ENCODE data around the gene TM4SF4.

TM4SF4 gene

GRCh38 chr3:149474250-149474817, at the start of gene TM4SF4:
TSS of gene TM4SF4 (plus strand) at chr3:149474697. CDS start at chr3:149474878, 181 bp downstream.
- no peak within 1 kb of the TSS for H3K27ac ChIP-seq (ENCODE audit: low read length)

DNA sequence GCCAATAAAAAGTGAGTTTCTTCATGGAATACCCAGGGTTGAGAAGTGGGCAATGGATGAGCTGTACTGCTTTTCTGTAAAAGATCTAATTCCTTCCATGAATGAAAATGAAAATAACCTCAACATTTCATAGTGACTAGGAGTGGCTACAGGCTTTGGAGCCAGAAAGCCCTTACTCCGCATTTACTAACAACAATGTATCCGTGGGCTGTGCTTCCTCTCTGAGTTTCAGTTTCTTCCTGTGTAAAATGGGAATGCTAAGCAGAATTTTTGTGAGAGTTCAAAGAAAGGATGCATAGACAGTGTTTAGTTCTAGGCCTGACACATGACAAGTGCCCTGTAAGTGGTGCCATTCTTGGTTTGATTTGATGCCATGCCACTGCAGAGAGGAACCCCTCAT, 49.6 kb upstream of the TM4SF4 start:
- Histone ChIP-seq H3K9me2 (replicated peaks; ENCODE audit: insufficient read depth, low read length) (no peaks in the 10 kb centered on the region), H3K9ac (ENCODE audit: low read length) (no peak overlapping the region), H3K9me3 (replicated peaks; ENCODE audit: insufficient read depth, low read length) (no peaks in the 10 kb centered on the region), H3F3A (ENCODE audit: insufficient read depth, low read length) (no peaks in the 10 kb centered on the region), H3K4me2 (ENCODE audit: low read depth, low read length) (no peak overlapping the region), H3K27me3 (replicated peaks; ENCODE audit: insufficient read depth, low read length) (no peaks in the 10 kb centered on the region), H3K27ac (ENCODE audit: low read length) (no peak overlapping the region), H3K79me2 (ENCODE audit: low read length) (no peaks in the 10 kb centered on the region), H3K36me3 (replicated peaks; ENCODE audit: insufficient read depth, low read length) (no peaks in the 10 kb centered on the region), H3K4me3 (ENCODE audit: low read length) (no peak overlapping the region), H2AFZ (ENCODE audit: low read length) (no peak overlapping the region), H4K20me1 (ENCODE audit: insufficient read depth, low read length) (no peaks in the 10 kb centered on the region), H3K4me1 (ENCODE audit: low read length) (no peaks in the 10 kb centered on the region)
- TF ChIP-seq, protein P1, sequence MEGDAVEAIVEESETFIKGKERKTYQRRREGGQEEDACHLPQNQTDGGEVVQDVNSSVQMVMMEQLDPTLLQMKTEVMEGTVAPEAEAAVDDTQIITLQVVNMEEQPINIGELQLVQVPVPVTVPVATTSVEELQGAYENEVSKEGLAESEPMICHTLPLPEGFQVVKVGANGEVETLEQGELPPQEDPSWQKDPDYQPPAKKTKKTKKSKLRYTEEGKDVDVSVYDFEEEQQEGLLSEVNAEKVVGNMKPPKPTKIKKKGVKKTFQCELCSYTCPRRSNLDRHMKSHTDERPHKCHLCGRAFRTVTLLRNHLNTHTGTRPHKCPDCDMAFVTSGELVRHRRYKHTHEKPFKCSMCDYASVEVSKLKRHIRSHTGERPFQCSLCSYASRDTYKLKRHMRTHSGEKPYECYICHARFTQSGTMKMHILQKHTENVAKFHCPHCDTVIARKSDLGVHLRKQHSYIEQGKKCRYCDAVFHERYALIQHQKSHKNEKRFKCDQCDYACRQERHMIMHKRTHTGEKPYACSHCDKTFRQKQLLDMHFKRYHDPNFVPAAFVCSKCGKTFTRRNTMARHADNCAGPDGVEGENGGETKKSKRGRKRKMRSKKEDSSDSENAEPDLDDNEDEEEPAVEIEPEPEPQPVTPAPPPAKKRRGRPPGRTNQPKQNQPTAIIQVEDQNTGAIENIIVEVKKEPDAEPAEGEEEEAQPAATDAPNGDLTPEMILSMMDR (IDR thresholded peaks at IDR 0.05; ENCODE audit: low read length) = no peak
- TF ChIP-seq EZH2phosphoT487 (IDR thresholded peaks at IDR 0.05; ENCODE audit: low read length) (no peak), EZH2 (optimal IDR thresholded peaks at IDR 0.05; ENCODE audit: low read depth, low read length) (no peak)
- no peak for DNase-seq

More at GRCh38 chr3:149474250-149474817, at the start of gene TM4SF4:
- TF ChIP-seq, protein P1 (IDR thresholded peaks at IDR 0.05; ENCODE audit: low read length) = no peak
- no peak for TF ChIP-seq EZH2phosphoT487 (IDR thresholded peaks at IDR 0.05; ENCODE audit: low read length)
- no peak for TF ChIP-seq EZH2 (optimal IDR thresholded peaks at IDR 0.05; ENCODE audit: low read depth, low read length)
- H3K36me3 ChIP-seq (replicated peaks; ENCODE audit: insufficient read depth, low read length) = no peaks in the 10 kb centered on the region
- DNase-seq = no peak
- H3K4me2 ChIP-seq (ENCODE audit: low read depth, low read length) = no peak within 1 kb of the TSS
- H3K4me1 ChIP-seq (ENCODE audit: low read length) = peaks cover 7% of the 10 kb centered on the region
- no peak within 1 kb of the TSS for H3K4me3 ChIP-seq (ENCODE audit: low read length)
- H3F3A ChIP-seq (ENCODE audit: insufficient read depth, low read length) = no peaks in the 10 kb centered on the region
- H3K9me3 ChIP-seq (replicated peaks; ENCODE audit: insufficient read depth, low read length) = no peaks in the 10 kb centered on the region
- no peaks in the 10 kb centered on the region for H3K79me2 ChIP-seq (ENCODE audit: low read length)
- H4K20me1 ChIP-seq (ENCODE audit: insufficient read depth, low read length) = no peaks in the 10 kb centered on the region
- no peak within 1 kb of the TSS for H2AFZ ChIP-seq (ENCODE audit: low read length)
- H3K27me3 ChIP-seq (replicated peaks; ENCODE audit: insufficient read depth, low read length) = no peaks in the 10 kb centered on the region
- H3K9ac ChIP-seq (ENCODE audit: low read length) = no peak within 1 kb of the TSS
- no peaks in the 10 kb centered on the region for H3K9me2 ChIP-seq (replicated peaks; ENCODE audit: insufficient read depth, low read length)

- DNase-seq = no peak
- Histone ChIP-seq H3K9me2 (replicated peaks; ENCODE audit: insufficient read depth, low read length) (no peaks in the 10 kb centered on the region), H3K36me3 (replicated peaks; ENCODE audit: insufficient read depth, low read length) (no peaks in the 10 kb centered on the region), H3K4me2 (ENCODE audit: low read depth, low read length) (no peak overlapping the region), H3K27me3 (replicated peaks; ENCODE audit: insufficient read depth, low read length) (no peaks in the 10 kb centered on the region), H3F3A (ENCODE audit: insufficient read depth, low read length) (no peaks in the 10 kb centered on the region), H3K27ac (ENCODE audit: low read length) (no peak overlapping the region), H3K79me2 (ENCODE audit: low read length) (no peaks in the 10 kb centered on the region), H2AFZ (ENCODE audit: low read length) (no peak overlapping the region), H3K4me1 (ENCODE audit: low read length) (no peaks in the 10 kb centered on the region), H3K9me3 (replicated peaks; ENCODE audit: insufficient read depth, low read length) (no peaks in the 10 kb centered on the region), H3K4me3 (ENCODE audit: low read length) (no peak overlapping the region), H4K20me1 (ENCODE audit: insufficient read depth, low read length) (no peaks in the 10 kb centered on the region), H3K9ac (ENCODE audit: low read length) (no peak overlapping the region)
- no peak for TF ChIP-seq EZH2phosphoT487 (IDR thresholded peaks at IDR 0.05; ENCODE audit: low read length)
- no peak for TF ChIP-seq EZH2 (optimal IDR thresholded peaks at IDR 0.05; ENCODE audit: low read depth, low read length)
- TF ChIP-seq, protein P1 (IDR thresholded peaks at IDR 0.05; ENCODE audit: low read length) = no peak
These were observed 48.2 kb upstream of the TM4SF4 start for GRCh38 chr3:149426325-149426724.
